Ishikawa (cell line): ENCODE results near the gene PARP1.

ENCODE experiments used
- CEBPB ChIP-seq: IDR thresholded peaks from 2 replicates; pipeline ENCODE4 v1.6.1; 2012
- CREB1 ChIP-seq: IDR thresholded peaks from 2 replicates; pipeline ENCODE4 v1.6.1; 2012; ENCODE audit warnings: low read depth
- EGR1 ChIP-seq: IDR thresholded peaks from 2 replicates; pipeline ENCODE4 v1.6.1; 2012
- EP300 ChIP-seq: IDR thresholded peaks from 2 replicates; pipeline ENCODE4 v1.6.1; 2012; ENCODE audit warnings: borderline replicate concordance
- FOXM1 ChIP-seq: IDR thresholded peaks from 2 replicates; pipeline ENCODE4 v1.6.1; 2012; ENCODE audit warnings: low read depth, borderline replicate concordance
- NFIC ChIP-seq: IDR thresholded peaks from 2 replicates; pipeline ENCODE4 v1.6.1; 2012
- RAD21 ChIP-seq: IDR thresholded peaks from 2 replicates; pipeline ENCODE4 v1.6.1; 2012; ENCODE audit warnings: low read depth
- TAF1 ChIP-seq: IDR thresholded peaks from 2 replicates; pipeline ENCODE4 v1.6.1; 2012; ENCODE audit warnings: low read depth, mild to moderate bottlenecking
- TCF12 ChIP-seq: IDR thresholded peaks from 2 replicates; pipeline ENCODE4 v1.6.1; 2012; ENCODE audit warnings: low read depth
- TEAD4 ChIP-seq: IDR thresholded peaks from 2 replicates; pipeline ENCODE4 v1.6.1; 2012
- USF1 ChIP-seq: IDR thresholded peaks from 2 replicates; pipeline ENCODE4 v1.6.1; 2012
- YY1 ChIP-seq: IDR thresholded peaks from 2 replicates; pipeline ENCODE4 v1.6.1; 2012; ENCODE audit warnings: low read depth
- ZBTB7A ChIP-seq: IDR thresholded peaks from 2 replicates; pipeline ENCODE4 v1.6.1; 2012; ENCODE audit warnings: low read depth
- TF ChIP-seq, protein P1 (sequence below): IDR thresholded peaks from 2 replicates; pipeline ENCODE4 v1.6.1; 2012
- TF ChIP-seq, protein P2 (sequence below): IDR thresholded peaks from 2 replicates; pipeline ENCODE4 v1.6.1; 2012; ENCODE audit warnings: low read depth, mild to moderate bottlenecking

PARP1 gene

GRCh38 chr1:226401355-226402303, 6.3 kb downstream of the PARP1 start:
- 0 out of 2 replicates have a peak, but pooled peaks have one; percentile 15 for TF ChIP-seq CREB1
- no peak for TF ChIP-seq TAF1
- TF ChIP-seq, protein P1, sequence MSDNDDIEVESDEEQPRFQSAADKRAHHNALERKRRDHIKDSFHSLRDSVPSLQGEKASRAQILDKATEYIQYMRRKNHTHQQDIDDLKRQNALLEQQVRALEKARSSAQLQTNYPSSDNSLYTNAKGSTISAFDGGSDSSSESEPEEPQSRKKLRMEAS, result no peak
- TF ChIP-seq NFIC, result no peak
- TF ChIP-seq CEBPB, result no peak
- TF ChIP-seq EGR1, result no peak

- TF ChIP-seq TCF12, result no peak
- TF ChIP-seq NFIC, result no peak
- TF ChIP-seq, protein P1, result no peak
Measured at GRCh38 chr1:226400519-226401354, 7.2 kb downstream of the PARP1 start.

GRCh38 chr1:226397955-226398636, 9.8 kb downstream of the PARP1 start:
- TF ChIP-seq TEAD4, result no peak
- no peak for TF ChIP-seq RAD21
- no peak for TF ChIP-seq ZBTB7A
- TF ChIP-seq, protein P1, result no peak
- no peak for TF ChIP-seq EP300
- TF ChIP-seq USF1, result no peak
- TF ChIP-seq, protein P2, sequence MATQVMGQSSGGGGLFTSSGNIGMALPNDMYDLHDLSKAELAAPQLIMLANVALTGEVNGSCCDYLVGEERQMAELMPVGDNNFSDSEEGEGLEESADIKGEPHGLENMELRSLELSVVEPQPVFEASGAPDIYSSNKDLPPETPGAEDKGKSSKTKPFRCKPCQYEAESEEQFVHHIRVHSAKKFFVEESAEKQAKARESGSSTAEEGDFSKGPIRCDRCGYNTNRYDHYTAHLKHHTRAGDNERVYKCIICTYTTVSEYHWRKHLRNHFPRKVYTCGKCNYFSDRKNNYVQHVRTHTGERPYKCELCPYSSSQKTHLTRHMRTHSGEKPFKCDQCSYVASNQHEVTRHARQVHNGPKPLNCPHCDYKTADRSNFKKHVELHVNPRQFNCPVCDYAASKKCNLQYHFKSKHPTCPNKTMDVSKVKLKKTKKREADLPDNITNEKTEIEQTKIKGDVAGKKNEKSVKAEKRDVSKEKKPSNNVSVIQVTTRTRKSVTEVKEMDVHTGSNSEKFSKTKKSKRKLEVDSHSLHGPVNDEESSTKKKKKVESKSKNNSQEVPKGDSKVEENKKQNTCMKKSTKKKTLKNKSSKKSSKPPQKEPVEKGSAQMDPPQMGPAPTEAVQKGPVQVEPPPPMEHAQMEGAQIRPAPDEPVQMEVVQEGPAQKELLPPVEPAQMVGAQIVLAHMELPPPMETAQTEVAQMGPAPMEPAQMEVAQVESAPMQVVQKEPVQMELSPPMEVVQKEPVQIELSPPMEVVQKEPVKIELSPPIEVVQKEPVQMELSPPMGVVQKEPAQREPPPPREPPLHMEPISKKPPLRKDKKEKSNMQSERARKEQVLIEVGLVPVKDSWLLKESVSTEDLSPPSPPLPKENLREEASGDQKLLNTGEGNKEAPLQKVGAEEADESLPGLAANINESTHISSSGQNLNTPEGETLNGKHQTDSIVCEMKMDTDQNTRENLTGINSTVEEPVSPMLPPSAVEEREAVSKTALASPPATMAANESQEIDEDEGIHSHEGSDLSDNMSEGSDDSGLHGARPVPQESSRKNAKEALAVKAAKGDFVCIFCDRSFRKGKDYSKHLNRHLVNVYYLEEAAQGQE, result no peak
- TF ChIP-seq CREB1, result no peak
- no peak for TF ChIP-seq FOXM1
- no peak for TF ChIP-seq YY1
- no peak for TF ChIP-seq EGR1
- TF ChIP-seq CEBPB, result no peak
- no peak for TF ChIP-seq TCF12
- TF ChIP-seq TAF1, result no peak
- TF ChIP-seq NFIC, result no peak

DNA sequence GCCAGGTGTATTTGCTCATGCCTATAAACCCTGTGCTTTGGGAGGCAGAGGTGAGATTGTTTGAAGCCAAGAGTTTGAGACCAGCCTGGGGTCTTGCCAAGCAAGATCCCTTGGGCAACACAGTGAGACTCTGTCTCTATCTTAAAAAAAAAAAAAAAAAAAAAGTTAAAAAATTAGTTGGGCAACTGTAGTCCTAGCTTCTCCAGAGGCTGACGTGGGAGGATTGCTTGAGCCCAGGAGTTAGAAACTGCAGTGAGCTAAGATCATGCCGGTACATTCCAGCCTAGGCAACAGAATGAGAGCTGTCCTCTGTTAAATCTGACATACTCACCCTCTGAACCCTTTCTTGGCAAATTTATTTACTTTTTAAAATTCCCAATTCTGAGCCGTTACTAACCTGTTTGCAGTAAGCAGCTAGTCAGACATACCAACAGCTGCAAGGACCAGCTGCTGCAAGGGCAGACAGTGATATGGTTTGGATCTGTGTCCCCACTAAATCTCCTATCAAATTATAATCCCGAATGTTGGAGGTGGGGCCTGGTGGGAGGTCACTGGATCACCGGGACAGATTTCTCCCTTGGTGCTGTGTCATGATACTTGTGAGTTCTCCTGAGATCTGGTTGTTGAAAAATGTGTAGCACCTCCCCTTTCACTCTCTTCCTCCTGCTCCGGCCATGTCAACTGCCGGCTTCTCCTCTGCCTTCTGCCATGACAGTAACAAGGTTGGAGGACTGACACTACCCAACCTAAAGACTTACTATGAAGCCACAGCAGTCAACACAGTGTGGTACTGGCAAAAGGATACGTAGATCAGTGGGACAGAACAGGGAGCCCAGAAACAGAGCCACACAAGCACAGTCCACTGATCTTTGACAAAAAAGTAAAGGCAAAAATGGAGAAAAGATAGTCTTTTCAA, 10.6 kb downstream of the PARP1 start:
- TF ChIP-seq EGR1 (no peak), TCF12 (no peak), CEBPB (no peak), YY1 (no peak), NFIC (no peak), ZBTB7A (no peak), EP300 (no peak), USF1 (no peak)
- TF ChIP-seq, protein P2, result no peak
- TF ChIP-seq, protein P1, result no peak
